HepG2 (cell line): ENCODE results near the gene ZBTB34. TPM values are rescaled to one million over a fixed set of nuclear protein-coding genes. Genes with fewer than 3 reads are reported as not detected.

ENCODE experiments used
- HDAC1 ChIP-seq: sonication (generic); formaldehyde crosslinking; IDR thresholded peaks from 2 replicates; pipeline ENCODE4 v1.5.1; 2020; ENCODE audit warnings: mild to moderate bottlenecking, missing genetic modification reagents
- NFYB ChIP-seq: sonication (generic); formaldehyde crosslinking; IDR thresholded peaks from 2 replicates; pipeline ENCODE4 v1.4.0; 2020; ENCODE audit warnings: missing genetic modification reagents
- NR3C1 ChIP-seq: sonication (generic); formaldehyde crosslinking; IDR thresholded peaks from 2 replicates; pipeline ENCODE4 v1.4.0; 2020; ENCODE audit warnings: missing genetic modification reagents
- RAD21 ChIP-seq: fragments of 450-650 bp; formaldehyde crosslinking; IDR thresholded peaks from 2 replicates; pipeline ENCODE4 v1.5.0; 2020; ENCODE audit warnings: mild to moderate bottlenecking
- SIX1 ChIP-seq: sonication (generic); formaldehyde crosslinking; IDR thresholded peaks from 2 replicates; pipeline ENCODE4 v1.4.0; 2020; ENCODE audit warnings: missing genetic modification reagents, borderline replicate concordance
- SP2 ChIP-seq: sonication (generic); formaldehyde crosslinking; IDR thresholded peaks from 2 replicates; pipeline ENCODE4 v1.5.1; 2020; ENCODE audit warnings: mild to moderate bottlenecking, missing genetic modification reagents
- TBL1XR1 ChIP-seq: fragments of 150-350 bp; IDR thresholded peaks from 2 replicates; pipeline ENCODE4 v1.6.1; 2014; ENCODE audit warnings: borderline replicate concordance, low read length; ENCODE audit not compliant: partially characterized antibody
- ZBTB20 ChIP-seq: sonication (generic); formaldehyde crosslinking; IDR thresholded peaks from 2 replicates; pipeline ENCODE4 v1.8.1; 2023; ENCODE audit warnings: missing genetic modification reagents, low read depth, mild to moderate bottlenecking, borderline replicate concordance
- ZBTB21 ChIP-seq: sonication (generic); formaldehyde crosslinking; IDR thresholded peaks from 2 replicates; pipeline ENCODE4 v1.4.0; 2020; ENCODE audit warnings: missing genetic modification reagents
- ZBTB38 ChIP-seq: sonication (generic); formaldehyde crosslinking; IDR thresholded peaks from 2 replicates; pipeline ENCODE4 v1.5.1; 2020; ENCODE audit warnings: mild to moderate bottlenecking, missing genetic modification reagents
- ZBTB42 ChIP-seq: sonication (generic); formaldehyde crosslinking; IDR thresholded peaks from 2 replicates; pipeline ENCODE4 v1.5.0; 2020; ENCODE audit warnings: mild to moderate bottlenecking, missing genetic modification reagents
- ZFP41 ChIP-seq: sonication (generic); formaldehyde crosslinking; IDR thresholded peaks from 2 replicates; pipeline ENCODE4 v1.4.0; 2020; ENCODE audit warnings: mild to moderate bottlenecking, missing genetic modification reagents, borderline replicate concordance
- ZNF136 ChIP-seq: sonication (generic); formaldehyde crosslinking; IDR thresholded peaks from 2 replicates; pipeline ENCODE4 v1.8.1; 2022; ENCODE audit warnings: low read depth, mild to moderate bottlenecking, moderate library complexity, missing genetic modification reagents
- ZNF253 ChIP-seq: sonication (generic); formaldehyde crosslinking; IDR thresholded peaks from 2 replicates; pipeline ENCODE4 v1.8.0; 2022; ENCODE audit warnings: mild to moderate bottlenecking, missing genetic modification reagents, borderline replicate concordance
- ZNF33A ChIP-seq: sonication (generic); formaldehyde crosslinking; IDR thresholded peaks from 2 replicates; pipeline ENCODE4 v1.5.1; 2020; ENCODE audit warnings: missing genetic modification reagents, mild to moderate bottlenecking, moderate library complexity, borderline replicate concordance
- ZNF33B ChIP-seq: sonication (generic); formaldehyde crosslinking; IDR thresholded peaks from 2 replicates; pipeline ENCODE4 v1.5.1; 2020; ENCODE audit warnings: mild to moderate bottlenecking, missing genetic modification reagents
- ZNF563 ChIP-seq: sonication (generic); formaldehyde crosslinking; IDR thresholded peaks from 2 replicates; pipeline ENCODE4 v1.8.0; 2022; ENCODE audit warnings: mild to moderate bottlenecking, moderate library complexity, missing genetic modification reagents
- ZNF652 ChIP-seq: IDR thresholded peaks from 2 replicates; pipeline ENCODE4 v1.6.1; 2016; ENCODE audit warnings: low read depth, borderline replicate concordance
- ZNF766 ChIP-seq: sonication (generic); formaldehyde crosslinking; IDR thresholded peaks from 2 replicates; pipeline ENCODE4 v1.5.0; 2020; ENCODE audit warnings: missing genetic modification reagents, borderline replicate concordance
- ZNF772 ChIP-seq: sonication (generic); formaldehyde crosslinking; IDR thresholded peaks from 2 replicates; pipeline ENCODE4 v1.5.0; 2020; ENCODE audit warnings: mild to moderate bottlenecking, missing genetic modification reagents
- ZNF780A ChIP-seq: sonication (generic); formaldehyde crosslinking; IDR thresholded peaks from 2 replicates; pipeline ENCODE4 v1.8.0; 2022; ENCODE audit warnings: mild to moderate bottlenecking, missing genetic modification reagents, moderate library complexity
- polyA plus RNA-seq, 8 experiments: library from polyadenylated mRNA; depleted of rRNA in 3 of 8; stranded (reverse) in 7 of 8; unstranded in 1 of 8; fragments of >200 nt; fragmentation: Illumina TruSeq in 4 of 8; extraction: Trizol in 4 of 8; gene quantifications; 2 replicates each; pipeline versions ENCODE4 v1.2.1 to v1.2.3, GENCODE V29; 2011 to 2016; ENCODE audit warnings: low read depth in 4 of 8, missing spikeins in 1 of 8, mixed read lengths in 1 of 8; ENCODE audit not compliant: insufficient read depth in 1 of 8
- total RNA-seq, 5 experiments: library from RNA; depleted of rRNA; stranded (reverse); fragments of >200 nt; fragmentation: Illumina TruSeq; extraction: Trizol; gene quantifications; 2 replicates each; pipeline ENCODE4 v1.2.3, GENCODE V29; 2016; ENCODE audit warnings: low read depth in 1 of 5
- TF ChIP-seq, protein P1 (sequence below): sonication (generic); formaldehyde crosslinking; IDR thresholded peaks from 2 replicates; pipeline ENCODE4 v1.4.0; 2020; ENCODE audit warnings: mild to moderate bottlenecking, missing genetic modification reagents
- TF ChIP-seq, protein P2 (sequence below): sonication (generic); formaldehyde crosslinking; IDR thresholded peaks from 2 replicates; pipeline ENCODE4 v1.5.0; 2020; ENCODE audit warnings: mild to moderate bottlenecking, missing genetic modification reagents, borderline replicate concordance
- TF ChIP-seq, protein P3 (sequence below): sonication (generic); formaldehyde crosslinking; IDR thresholded peaks from 2 replicates; pipeline ENCODE4 v1.8.1; 2022; ENCODE audit warnings: low read depth, mild to moderate bottlenecking, missing genetic modification reagents
- TF ChIP-seq, protein P4 (sequence below): sonication (generic); formaldehyde crosslinking; IDR thresholded peaks from 2 replicates; pipeline ENCODE4 v1.5.0; 2020; ENCODE audit warnings: missing genetic modification reagents, mild to moderate bottlenecking, borderline replicate concordance

Gene ZBTB34
- total and polyA plus RNA-seq, 2 of the 13 experiments (the other 11 are each of a cell fraction or from before 2014, with no cell fraction given), result 5.9 to 8.7 TPM

DNA sequence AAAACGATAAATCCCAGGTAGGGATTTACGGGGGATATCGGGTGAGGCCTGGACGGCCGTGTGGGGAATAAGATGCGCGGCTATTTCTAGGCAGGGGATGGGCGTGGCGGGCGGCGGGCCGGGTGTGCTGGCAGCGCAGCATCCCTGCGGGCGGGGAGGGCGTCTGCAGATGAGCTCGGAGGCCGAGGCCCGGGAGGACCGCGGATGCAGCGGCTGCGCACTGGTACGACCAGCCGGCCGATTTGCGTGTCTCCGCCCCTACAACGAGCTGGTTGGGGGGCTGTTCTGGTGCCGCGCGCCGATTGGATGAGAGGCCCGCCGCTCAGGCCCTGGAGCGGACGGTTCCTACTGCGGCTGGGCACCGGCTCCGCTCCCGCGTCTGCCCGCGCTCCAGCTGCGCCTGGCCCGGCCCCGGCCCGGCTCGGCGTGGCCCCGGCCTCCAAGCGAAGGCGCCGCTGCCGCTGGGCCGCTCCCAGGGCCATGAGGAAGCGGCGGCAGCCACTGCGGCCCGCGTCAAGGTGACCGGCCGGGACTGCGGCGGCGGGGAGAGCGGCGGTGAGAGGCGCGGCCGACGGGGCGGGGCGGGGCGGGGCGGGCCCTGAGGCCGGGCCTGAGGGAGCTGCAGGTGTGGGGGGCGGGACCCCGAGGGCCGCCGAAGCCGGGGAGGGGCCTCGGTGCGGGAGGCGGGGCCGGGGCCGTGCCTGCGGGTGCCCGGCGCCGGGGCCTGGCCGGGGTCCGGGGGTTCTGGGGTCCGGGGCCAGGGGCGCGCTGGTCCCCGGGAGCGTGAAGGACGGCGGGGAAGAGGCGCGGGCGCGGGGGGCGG lies 54.2 kb downstream of the ZBTB34 start, which contains the start of gene RALGPS1 (continued):
- TF ChIP-seq ZBTB38 (CRISPR knock-in tag) (no peak; the same call in 1 of the 2 replicates), ZNF652 (CRISPR knock-in tag) (no peak), ZBTB20 (CRISPR knock-in tag) (no peak), TBL1XR1 (no peak), SIX1 (CRISPR knock-in tag) (no peak), ZNF563 (CRISPR knock-in tag) (0 out of 2 replicates have a peak, but pooled peaks have one; percentile 8), ZNF780A (CRISPR knock-in tag) (no peak), ZNF772 (CRISPR knock-in tag) (no peak), ZNF136 (no peak), HDAC1 (peak; percentile 51), ZNF766 (no peak), ZBTB42 (CRISPR knock-in tag) (no peak), ZBTB21 (CRISPR knock-in tag) (no peak), SP2 (CRISPR knock-in tag) (peak; percentile 95), ZNF33A (CRISPR knock-in tag) (no peak), ZNF33B (CRISPR knock-in tag) (no peak), ZNF253 (CRISPR knock-in tag) (no peak), ZFP41 (no peak), NFYB (peak; percentile 89), RAD21 (CRISPR knock-in tag) (no peak), NR3C1 (CRISPR knock-in tag) (no peak)
- TF ChIP-seq, protein P1, sequence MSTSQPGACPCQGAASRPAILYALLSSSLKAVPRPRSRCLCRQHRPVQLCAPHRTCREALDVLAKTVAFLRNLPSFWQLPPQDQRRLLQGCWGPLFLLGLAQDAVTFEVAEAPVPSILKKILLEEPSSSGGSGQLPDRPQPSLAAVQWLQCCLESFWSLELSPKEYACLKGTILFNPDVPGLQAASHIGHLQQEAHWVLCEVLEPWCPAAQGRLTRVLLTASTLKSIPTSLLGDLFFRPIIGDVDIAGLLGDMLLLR (CRISPR knock-in tag), result no peak
- TF ChIP-seq, protein P2, sequence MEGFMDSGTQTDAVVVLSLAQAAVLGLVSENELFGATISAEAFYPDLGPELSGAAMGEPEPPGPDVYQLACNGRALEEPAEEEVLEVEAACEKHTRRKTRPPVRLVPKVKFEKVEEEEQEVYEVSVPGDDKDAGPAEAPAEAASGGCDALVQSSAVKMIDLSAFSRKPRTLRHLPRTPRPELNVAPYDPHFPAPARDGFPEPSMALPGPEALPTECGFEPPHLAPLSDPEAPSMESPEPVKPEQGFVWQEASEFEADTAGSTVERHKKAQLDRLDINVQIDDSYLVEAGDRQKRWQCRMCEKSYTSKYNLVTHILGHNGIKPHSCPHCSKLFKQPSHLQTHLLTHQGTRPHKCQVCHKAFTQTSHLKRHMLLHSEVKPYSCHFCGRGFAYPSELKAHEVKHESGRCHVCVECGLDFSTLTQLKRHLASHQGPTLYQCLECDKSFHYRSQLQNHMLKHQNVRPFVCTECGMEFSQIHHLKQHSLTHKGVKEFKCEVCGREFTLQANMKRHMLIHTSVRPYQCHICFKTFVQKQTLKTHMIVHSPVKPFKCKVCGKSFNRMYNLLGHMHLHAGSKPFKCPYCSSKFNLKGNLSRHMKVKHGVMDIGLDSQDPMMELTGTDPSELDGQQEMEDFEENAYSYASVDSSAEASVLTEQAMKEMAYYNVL (CRISPR knock-in tag), result no peak
- TF ChIP-seq, protein P3, sequence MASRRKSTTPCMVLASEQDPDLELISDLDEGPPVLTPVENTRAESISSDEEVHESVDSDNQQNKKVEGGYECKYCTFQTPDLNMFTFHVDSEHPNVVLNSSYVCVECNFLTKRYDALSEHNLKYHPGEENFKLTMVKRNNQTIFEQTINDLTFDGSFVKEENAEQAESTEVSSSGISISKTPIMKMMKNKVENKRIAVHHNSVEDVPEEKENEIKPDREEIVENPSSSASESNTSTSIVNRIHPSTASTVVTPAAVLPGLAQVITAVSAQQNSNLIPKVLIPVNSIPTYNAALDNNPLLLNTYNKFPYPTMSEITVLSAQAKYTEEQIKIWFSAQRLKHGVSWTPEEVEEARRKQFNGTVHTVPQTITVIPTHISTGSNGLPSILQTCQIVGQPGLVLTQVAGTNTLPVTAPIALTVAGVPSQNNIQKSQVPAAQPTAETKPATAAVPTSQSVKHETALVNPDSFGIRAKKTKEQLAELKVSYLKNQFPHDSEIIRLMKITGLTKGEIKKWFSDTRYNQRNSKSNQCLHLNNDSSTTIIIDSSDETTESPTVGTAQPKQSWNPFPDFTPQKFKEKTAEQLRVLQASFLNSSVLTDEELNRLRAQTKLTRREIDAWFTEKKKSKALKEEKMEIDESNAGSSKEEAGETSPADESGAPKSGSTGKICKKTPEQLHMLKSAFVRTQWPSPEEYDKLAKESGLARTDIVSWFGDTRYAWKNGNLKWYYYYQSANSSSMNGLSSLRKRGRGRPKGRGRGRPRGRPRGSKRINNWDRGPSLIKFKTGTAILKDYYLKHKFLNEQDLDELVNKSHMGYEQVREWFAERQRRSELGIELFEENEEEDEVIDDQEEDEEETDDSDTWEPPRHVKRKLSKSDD, result no peak
- TF ChIP-seq, protein P4, sequence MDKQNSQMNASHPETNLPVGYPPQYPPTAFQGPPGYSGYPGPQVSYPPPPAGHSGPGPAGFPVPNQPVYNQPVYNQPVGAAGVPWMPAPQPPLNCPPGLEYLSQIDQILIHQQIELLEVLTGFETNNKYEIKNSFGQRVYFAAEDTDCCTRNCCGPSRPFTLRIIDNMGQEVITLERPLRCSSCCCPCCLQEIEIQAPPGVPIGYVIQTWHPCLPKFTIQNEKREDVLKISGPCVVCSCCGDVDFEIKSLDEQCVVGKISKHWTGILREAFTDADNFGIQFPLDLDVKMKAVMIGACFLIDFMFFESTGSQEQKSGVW, result no peak
